H1 (cell line): ENCODE results near the gene TAC4. TPM values are rescaled to one million over a fixed set of nuclear protein-coding genes. Genes with fewer than 3 reads are reported as not detected.

Experiments used
- CTCF ChIA-PET: fragments of 300-600 bp; sonication (Branson Sonifier 250); formaldehyde crosslinking; loops from one replicate; lab custom pipeline; 2021; ENCODE audit not compliant: partially characterized antibody; lab: Charles Lee
- POLR2A ChIA-PET: fragments of 300-600 bp; sonication (Branson Sonifier 250); formaldehyde crosslinking; loops from one replicate; lab custom pipeline; 2021; ENCODE audit warnings: inconsistent platforms; ENCODE audit not compliant: partially characterized antibody; lab: Charles Lee
- DNase-seq, 2 experiments: peaks; one replicate each; pipeline versions ENCODE4 v3.0.0 to v3.0.0-alpha.2; 2010 to 2022; ENCODE audit warnings: low spot score in 2 of 2, low read depth in 1 of 2, mixed read lengths in 1 of 2
- FAIRE-seq: peaks from 2 replicates; lab custom pipeline; 2011; peaks lifted over from hg19 to GRCh38; lab: Jason Lieb, UNC
- H2AFZ ChIP-seq: 2 replicates; pipeline ENCODE4 v1.8.1; 2012; ENCODE audit warnings: low read length, inconsistent platforms
- H2AK5ac ChIP-seq: 2 replicates; pipeline ENCODE4 v1.6.1; 2013; ENCODE audit warnings: low read depth, low read length
- H2BK120ac ChIP-seq: replicated peaks from 2 replicates; pipeline ENCODE3; 2013; ENCODE audit warnings: low read depth, low read length, inconsistent platforms
- H2BK12ac ChIP-seq: 2 replicates; pipeline ENCODE4 v1.6.1; 2013; ENCODE audit warnings: low read depth, low read length
- H2BK15ac ChIP-seq: 2 replicates; pipeline ENCODE4 v1.6.1; 2013; ENCODE audit warnings: low read length
- H2BK20ac ChIP-seq: 2 replicates; pipeline ENCODE4 v1.6.1; 2013; ENCODE audit warnings: low read length
- H2BK5ac ChIP-seq: 2 replicates; pipeline ENCODE4 v1.6.1; 2013; ENCODE audit warnings: low read depth, low read length
- H3K14ac ChIP-seq: 2 replicates; pipeline ENCODE4 v1.6.1; 2013; ENCODE audit warnings: inconsistent platforms; ENCODE audit not compliant: insufficient read length
- H3K18ac ChIP-seq: 2 replicates; pipeline ENCODE4 v1.6.1; 2013; ENCODE audit warnings: low read length; ENCODE audit errors: extremely low read depth
- H3K23ac ChIP-seq: 2 replicates; pipeline ENCODE4 v1.6.1; 2013; ENCODE audit warnings: inconsistent platforms; ENCODE audit not compliant: insufficient read length
- H3K23me2 ChIP-seq: 2 replicates; pipeline ENCODE4 v1.6.1; 2013; ENCODE audit warnings: low read depth, low read length
- H3K27ac ChIP-seq: 2 replicates; pipeline ENCODE4 v1.6.1; 2011; ENCODE audit warnings: low read depth, low read length, inconsistent platforms
- H3K27me3 ChIP-seq, 4 experiments: replicated peaks in 1 of 4; 1 replicate in 1 of 4; 2 replicates in 3 of 4; pipeline versions ENCODE4 v1.6.1 to v1.8.1; 2011 to 2013; ENCODE audit warnings: low read length in 3 of 4, mild to moderate bottlenecking in 3 of 4, inconsistent platforms in 2 of 4, mixed read lengths in 2 of 4, moderate library complexity in 1 of 4; ENCODE audit not compliant: control insufficient read depth in 3 of 4, insufficient read depth in 3 of 4; ENCODE audit errors: extremely low read depth in 1 of 4
- H3K36me3 ChIP-seq, 4 experiments: 2 replicates each; pipeline versions ENCODE4 v1.6.1 to v1.8.1; 2011 to 2013; ENCODE audit warnings: mild to moderate bottlenecking in 4 of 4, low read length in 3 of 4, moderate library complexity in 2 of 4, control low read depth in 1 of 4, inconsistent platforms in 1 of 4; ENCODE audit not compliant: insufficient read depth in 4 of 4, control insufficient read depth in 2 of 4
- H3K4ac ChIP-seq: replicated peaks from 2 replicates; pipeline ENCODE3; 2013; ENCODE audit warnings: low read length, low read depth, mixed read lengths, inconsistent platforms; ENCODE audit not compliant: insufficient read length
- H3K4me1 ChIP-seq, 4 experiments: replicated peaks in 1 of 4; 1 replicate in 1 of 4; 2 replicates in 3 of 4; pipeline versions ENCODE4 v1.6.1 to v1.8.1; 2011 to 2013; ENCODE audit warnings: low read length in 3 of 4, inconsistent platforms in 2 of 4, mixed read lengths in 1 of 4; ENCODE audit not compliant: insufficient read depth in 4 of 4, control insufficient read depth in 3 of 4
- H3K4me2 ChIP-seq, 2 experiments: 2 replicates each; pipeline versions ENCODE4 v1.6.1 to v1.8.1; 2011 to 2013; ENCODE audit warnings: low read depth in 2 of 2, low read length in 2 of 2, control low read depth in 1 of 2, inconsistent platforms in 1 of 2, mild to moderate bottlenecking in 1 of 2; ENCODE audit not compliant: insufficient read depth in 1 of 2
- H3K4me3 ChIP-seq, 4 experiments: fragments of 200-600, 300-600 bp in 1 of 4; sonication (generic), shearing (Covaris generic), sonication (Bioruptor Twin) in 1 of 4; 2 replicates each; pipeline versions ENCODE4 v1.5.1 to v1.8.1; 2011 to 2016; ENCODE audit warnings: low read length in 4 of 4, low read depth in 3 of 4, control low read depth in 2 of 4, inconsistent platforms in 2 of 4, mild to moderate bottlenecking in 2 of 4, mixed read lengths in 1 of 4, moderate library complexity in 1 of 4; ENCODE audit not compliant: insufficient read depth in 2 of 4; ENCODE audit errors: extremely low read depth in 1 of 4
- H3K56ac ChIP-seq: replicated peaks from 2 replicates; pipeline ENCODE3; 2013; ENCODE audit warnings: low read depth, mild to moderate bottlenecking, mixed read lengths, low read length, inconsistent platforms; ENCODE audit not compliant: insufficient read length
- H3K79me1 ChIP-seq: 2 replicates; pipeline ENCODE4 v1.6.1; 2013; ENCODE audit warnings: low read depth, low read length, control low read depth
- H3K79me2 ChIP-seq, 2 experiments: 2 replicates each; pipeline versions ENCODE4 v1.6.1 to v1.8.1; 2012 to 2013; ENCODE audit warnings: low read length in 2 of 2, mild to moderate bottlenecking in 2 of 2, inconsistent platforms in 1 of 2; ENCODE audit not compliant: insufficient read depth in 2 of 2, control insufficient read depth in 1 of 2
- H3K9ac ChIP-seq, 4 experiments: replicated peaks in 1 of 4; 1 replicate in 1 of 4; 2 replicates in 3 of 4; pipeline versions ENCODE4 v1.6.1 to v1.8.1; 2011 to 2013; ENCODE audit warnings: low read depth in 3 of 4, low read length in 3 of 4, control low read depth in 2 of 4, mild to moderate bottlenecking in 2 of 4, moderate library complexity in 2 of 4, inconsistent platforms in 1 of 4; ENCODE audit errors: extremely low read depth in 1 of 4
- H3K9me3 ChIP-seq, 2 experiments: 2 replicates each; pipeline versions ENCODE4 v1.6.1 to v1.8.1; 2012 to 2013; ENCODE audit warnings: mild to moderate bottlenecking in 2 of 2, moderate library complexity in 2 of 2, control low read depth in 1 of 2, inconsistent platforms in 1 of 2, low read depth in 1 of 2, low read length in 1 of 2, mixed read lengths in 1 of 2; ENCODE audit not compliant: insufficient read depth in 2 of 2
- H4K20me1 ChIP-seq, 2 experiments: replicated peaks in 1 of 2; 2 replicates each; pipeline versions ENCODE3 to v1.8.1; 2011 to 2013; ENCODE audit warnings: inconsistent platforms in 2 of 2, low read length in 2 of 2, mild to moderate bottlenecking in 1 of 2; ENCODE audit not compliant: insufficient read depth in 2 of 2, control insufficient read depth in 1 of 2
- H4K5ac ChIP-seq: 2 replicates; pipeline ENCODE4 v1.6.1; 2013; ENCODE audit warnings: low read length, low read depth, mixed read lengths, inconsistent platforms; ENCODE audit not compliant: insufficient read length
- H4K8ac ChIP-seq: 2 replicates; pipeline ENCODE4 v1.8.0; 2013; ENCODE audit warnings: mild to moderate bottlenecking, moderate library complexity, low read length, inconsistent platforms; ENCODE audit not compliant: insufficient read depth; ENCODE audit errors: extremely low read depth
- H4K91ac ChIP-seq: replicated peaks from 2 replicates; pipeline ENCODE3; 2013; ENCODE audit warnings: low read length, mixed read lengths, inconsistent platforms; ENCODE audit not compliant: insufficient read length
- ASH2L ChIP-seq: fragments of 200-600, 300-600 bp; sonication (generic); IDR thresholded peaks from one replicate; pipeline ENCODE4 v1.7.1; 2017; ENCODE audit warnings: low read length
- BACH1 ChIP-seq: IDR thresholded peaks from 2 replicates; pipeline ENCODE4 v1.6.1; 2012; ENCODE audit warnings: low read length, improper control_type of control experiment
- BRCA1 ChIP-seq: IDR thresholded peaks from 2 replicates; pipeline ENCODE4 v1.6.1; 2012; ENCODE audit warnings: low read depth, low read length, improper control_type of control experiment
- CBX5 ChIP-seq: fragments of 300-800, 300-1000 bp; sonication (generic); IDR thresholded peaks from 2 replicates; pipeline ENCODE4 v1.7.1; 2016; ENCODE audit warnings: antibody characterized with exemption, low read length, low read depth
- CHD1 ChIP-seq: IDR thresholded peaks from 2 replicates; pipeline ENCODE4 v1.6.1; 2012; ENCODE audit warnings: low read depth, low read length, improper control_type of control experiment
- HDAC2 ChIP-seq, 2 experiments: fragments of 300-600 bp in 1 of 2; sonication (generic) in 1 of 2; IDR thresholded peaks; 2 replicates each; pipeline ENCODE4 v1.6.1; 2011 to 2012; ENCODE audit warnings: low read depth in 2 of 2, low read length in 2 of 2, mild to moderate bottlenecking in 2 of 2, moderate library complexity in 2 of 2, borderline replicate concordance in 1 of 2, inconsistent platforms in 1 of 2
- JUN ChIP-seq: IDR thresholded peaks from 2 replicates; pipeline ENCODE4 v1.6.1; 2011; ENCODE audit warnings: low read depth, mild to moderate bottlenecking, improper control_type of control experiment, low read length
- JUND ChIP-seq: IDR thresholded peaks from 2 replicates; pipeline ENCODE4 v1.6.1; 2011; ENCODE audit warnings: mild to moderate bottlenecking, improper control_type of control experiment, low read length
- KDM1A ChIP-seq: fragments of 200-600, 300-600 bp; sonication (generic); IDR thresholded peaks from 2 replicates; pipeline ENCODE4 v1.7.1; 2016; ENCODE audit warnings: mild to moderate bottlenecking, low read length, borderline replicate concordance
- KDM4A ChIP-seq: IDR thresholded peaks from one replicate; pipeline ENCODE4 v1.7.1; 2012; ENCODE audit warnings: low read depth, mild to moderate bottlenecking, moderate library complexity, low read length, inconsistent platforms; ENCODE audit not compliant: severe bottlenecking
- PHF8 ChIP-seq: fragments of 200-600 bp; sonication (generic); conservative IDR thresholded peaks from 2 replicates; pipeline ENCODE4 v1.7.1; 2012; ENCODE audit warnings: low read depth, mild to moderate bottlenecking, inconsistent platforms, low read length, moderate library complexity
- POLR2AphosphoS5 ChIP-seq: IDR thresholded peaks from 2 replicates; pipeline ENCODE4 v1.6.1; 2011; ENCODE audit warnings: low read depth, low read length
- RNF2 ChIP-seq: fragments of 200-900, 300-1000 bp; sonication (generic); IDR thresholded peaks from 2 replicates; pipeline ENCODE4 v1.7.1; 2016; ENCODE audit warnings: borderline replicate concordance, low read depth, mild to moderate bottlenecking, antibody characterized with exemption, low read length; ENCODE audit not compliant: poor library complexity, severe bottlenecking; ENCODE audit errors: missing control alignments
- SP4 ChIP-seq: IDR thresholded peaks from 2 replicates; pipeline ENCODE4 v1.6.1; 2012; ENCODE audit warnings: low read length, inconsistent platforms
- WGBS, 2 experiments: shearing (Covaris generic) in 1 of 2; methylation state at CpG; one replicate each; pipeline versions ENCODE4 v1.1.6 to v1.1.7; 2013 to 2015; ENCODE audit warnings: low lambda C conversion rate in 2 of 2, mixed read lengths in 2 of 2, inconsistent platforms in 1 of 2, low coverage in 1 of 2, missing lambda C conversion rate in 1 of 2; ENCODE audit not compliant: insufficient replicate concordance in 2 of 2, insufficient coverage in 1 of 2, insufficient read length in 1 of 2; ENCODE audit errors: extremely low coverage in 1 of 2, missing lambda C conversion rate in 1 of 2; 5-methylcytosine and 5-hydroxymethylcytosine counted together
- polyA plus RNA-seq, 7 experiments: library from polyadenylated mRNA; depleted of rRNA in 3 of 7; stranded (reverse) in 5 of 7; unstranded in 2 of 7; fragments of >200 nt in 5 of 7; fragments of 200-250 nt in 2 of 7; gene quantifications; 1 replicate in 5 of 7; 2 replicates in 1 of 7; 4 replicates in 1 of 7; pipeline versions ENCODE4 v1.2.1 to v1.2.3, GENCODE V29; 2011 to 2013; ENCODE audit warnings: missing spikeins in 2 of 7, mixed read lengths in 2 of 7
- total RNA-seq: library from RNA; stranded (reverse); fragmentation: NEBNext Ultra II Directional; extraction: Animal tissue kit (Norgen Biotek cat#: 25700); gene quantifications from 2 replicates; pipeline ENCODE4 v1.2.1, GENCODE V29; 2021

Gene TAC4
- total and polyA plus RNA-seq, 2 of the 8 experiments (the other 6 are each of a cell fraction or from before 2014, with no cell fraction given): 0.15 TPM; not detected in 1

DNA sequence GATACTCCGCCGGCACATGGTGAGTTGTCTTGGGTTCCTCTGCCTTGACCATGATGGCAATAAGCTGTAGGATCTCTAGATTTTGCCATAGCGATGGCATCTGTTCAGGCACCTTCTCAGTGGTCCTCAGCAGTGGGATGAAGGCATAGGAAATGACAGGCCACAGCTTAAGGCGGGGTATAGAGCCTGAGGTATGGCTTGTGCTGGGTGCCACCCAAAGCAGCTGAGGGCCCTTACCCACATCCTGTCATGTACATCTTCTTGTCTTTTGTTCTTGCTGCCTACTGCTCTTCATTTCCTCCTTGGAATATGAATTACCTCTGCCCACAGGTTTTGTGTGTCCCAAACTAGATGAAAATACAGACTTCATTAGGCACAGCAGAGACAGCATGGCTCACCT, 29.9 kb downstream of the TAC4 start:
- peaks cover 0 to 37% of the 10 kb centered on the region in 2 experiments; a peak in 3 of 4 replicates for H3K79me2 ChIP-seq
- no peak overlapping the region for H3K56ac ChIP-seq
- peaks cover 4% of the 10 kb centered on the region; the same call in 1 of the 2 replicates for H3K23me2 ChIP-seq
- peak overlapping the region; percentile 60; the same call in 1 of the 2 replicates for H3K27ac ChIP-seq
- WGBS, 2 experiments: 93% methylated on average over 4 of the region's 4 CpGs; no CpG with 5 or more reads in 1 of the 2 experiments
- peaks cover 6 to 29% (median 21%) of the 10 kb centered on the region in 4 experiments; a peak in 6 of 7 replicates for H3K4me1 ChIP-seq
- H4K5ac ChIP-seq: no peak overlapping the region
- CTCF ChIA-PET: interaction anchor here (0.6 to 1.6 kb wide), 4 partner anchors 9 to 413 kb away, joined by 3 to 4 read pairs (median 3); no protein-coding TSS in a partner anchor
- no peak overlapping the region for H4K8ac ChIP-seq
- DNase-seq (no peak), FAIRE-seq (no peak)
- no peak overlapping the region for H3K4ac ChIP-seq
- no peak overlapping the region for H2BK12ac ChIP-seq
- H3K9ac ChIP-seq: no peak overlapping the region
- H3K4me3 ChIP-seq: no peak overlapping the region
- H3K18ac ChIP-seq: no peak overlapping the region
- 0 out of 2 replicates have a peak overlapping the region, but pooled peaks have one; percentile 46 for H2BK15ac ChIP-seq
- no peaks in the 10 kb centered on the region for H3K9me3 ChIP-seq
- peaks cover 17 to 41% (median 32%) of the 10 kb centered on the region in 4 experiments for H3K36me3 ChIP-seq
- H3K14ac ChIP-seq: no peak overlapping the region
- H2BK120ac ChIP-seq: no peak overlapping the region
- H2AK5ac ChIP-seq: no peak overlapping the region; the same call in 1 of the 2 replicates
- 0 out of 2 replicates have a peak overlapping the region, but pooled peaks have one; percentile 28 for H2BK5ac ChIP-seq
- no peaks in the 10 kb centered on the region for H4K20me1 ChIP-seq
- no peaks in the 10 kb centered on the region for H3K27me3 ChIP-seq
- H2AFZ ChIP-seq: no peak overlapping the region
- H2BK20ac ChIP-seq: no peak overlapping the region
- H3K23ac ChIP-seq: no peak overlapping the region
- H3K4me2 ChIP-seq: no peak overlapping the region
- POLR2A ChIA-PET: interaction anchor here (1.2 to 2.2 kb wide), 3 partner anchors 20 to 55 kb away, joined by 3 to 9 read pairs (median 3); partner anchors contain the start of genes FAM117A and KAT7
- H4K91ac ChIP-seq: peak overlapping the region; percentile 36
- no peaks in the 10 kb centered on the region; the same call in none of the 2 replicates for H3K79me1 ChIP-seq
- TF ChIP-seq ASH2L (no peak), KDM4A (no peak), CBX5 (no peak), POLR2AphosphoS5 (no peak), BACH1 (no peak), RNF2 (no peak), KDM1A (no peak), SP4 (no peak), CHD1 (no peak), PHF8 (no peak), BRCA1 (no peak), HDAC2 (IDR thresholded peaks at IDR 0.05; ENCODE audit: borderline replicate concordance in 1 of 2, low read depth in 2 of 2, low read length in 2 of 2) (no peak), JUND (no peak), JUN (no peak)
